HG02642 (cell line): ENCODE measurements around the gene PTPA.

ENCODE experiments used
- ATAC-seq: cut with Tn5 transposase; IDR thresholded peaks from one replicate; pipeline ENCODE4 v1.9.1; 2021; ENCODE audit warnings: mild to moderate bottlenecking; ENCODE audit not compliant: unreplicated experiment, poor library complexity

PTPA gene

GRCh38 chr9:129110740-129111527 is at the start of gene PTPA, which contains the start of gene CRAT:
Gene PTPA, plus strand, starts transcription at chr9:129111415. Its CDS starts 186 bp downstream, at chr9:129111601.
Gene CRAT, minus strand, starts transcription at chr9:129110793. Its CDS starts 284 bp downstream, at chr9:129110509.
- peak; percentile 80 for ATAC-seq

DNA sequence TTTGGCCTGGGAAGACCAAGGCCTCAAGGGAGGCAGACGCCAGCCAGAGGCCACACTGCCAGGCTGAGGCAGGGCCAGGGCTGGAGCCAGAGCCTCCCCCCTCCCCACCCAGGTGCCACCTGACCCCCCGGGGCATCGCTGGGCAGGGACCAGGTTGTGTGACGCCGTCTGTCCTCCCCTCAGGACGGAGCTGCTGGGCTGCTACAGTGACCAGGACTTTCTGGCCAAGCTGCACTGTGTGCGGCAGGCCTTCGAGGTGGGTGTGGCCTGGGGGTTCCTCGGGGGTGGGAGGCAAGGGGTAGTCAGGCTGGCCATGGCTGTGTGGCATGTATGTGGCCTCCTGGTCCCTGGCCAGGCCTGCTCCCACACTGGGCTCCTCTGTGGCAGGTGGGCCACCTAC is 48.2 kb upstream of the PTPA start:
- ATAC-seq, result no peak

- no peak for ATAC-seq
Measured at GRCh38 chr9:129064499-129064908, 46.7 kb upstream of the PTPA start.

GRCh38 chr9:129068110-129068509 is 43.1 kb upstream of the PTPA start:
- no peak for ATAC-seq

GRCh38 chr9:129068990-129069861 is 42.0 kb upstream of the PTPA start:
- peak; percentile 64 for ATAC-seq

DNA sequence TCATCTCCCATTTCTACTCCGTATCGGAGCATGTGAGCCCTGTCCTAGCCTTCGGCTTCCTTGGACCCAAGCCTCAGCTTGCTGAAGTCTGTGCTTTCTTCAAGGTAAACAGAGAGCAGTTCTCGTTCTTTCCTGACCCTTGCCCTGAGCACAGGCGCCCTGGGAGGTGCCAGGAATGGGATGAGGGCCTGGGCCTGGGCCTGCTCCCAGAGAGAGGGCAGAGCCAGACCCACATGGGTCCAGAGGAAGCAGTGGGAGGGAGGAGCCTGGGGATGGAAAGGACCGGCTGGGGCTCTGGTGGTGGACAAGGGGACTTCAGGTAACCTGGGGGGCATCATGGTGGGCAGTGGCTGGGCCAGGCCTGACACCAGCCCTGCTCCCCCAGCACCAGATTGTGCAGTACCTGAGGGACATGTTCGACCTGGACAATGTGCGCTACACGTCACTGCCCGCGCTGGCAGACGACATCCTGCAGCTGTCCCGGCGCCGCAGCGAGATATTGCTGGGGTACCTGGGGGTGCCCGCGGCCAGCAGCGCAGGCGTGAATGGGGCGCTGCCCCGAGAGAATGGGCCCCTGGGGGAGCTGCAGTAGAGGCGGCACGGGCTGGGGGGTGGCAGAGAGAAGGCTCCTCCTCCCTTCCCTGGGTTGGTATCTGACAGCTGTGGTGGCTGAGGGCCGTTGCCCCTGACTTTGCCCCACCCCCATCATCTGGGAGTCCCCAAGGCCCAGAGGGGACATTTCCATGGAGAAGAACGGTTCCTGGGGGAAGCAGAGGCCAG is 41.2 kb upstream of the PTPA start:
- no peak for ATAC-seq

DNA sequence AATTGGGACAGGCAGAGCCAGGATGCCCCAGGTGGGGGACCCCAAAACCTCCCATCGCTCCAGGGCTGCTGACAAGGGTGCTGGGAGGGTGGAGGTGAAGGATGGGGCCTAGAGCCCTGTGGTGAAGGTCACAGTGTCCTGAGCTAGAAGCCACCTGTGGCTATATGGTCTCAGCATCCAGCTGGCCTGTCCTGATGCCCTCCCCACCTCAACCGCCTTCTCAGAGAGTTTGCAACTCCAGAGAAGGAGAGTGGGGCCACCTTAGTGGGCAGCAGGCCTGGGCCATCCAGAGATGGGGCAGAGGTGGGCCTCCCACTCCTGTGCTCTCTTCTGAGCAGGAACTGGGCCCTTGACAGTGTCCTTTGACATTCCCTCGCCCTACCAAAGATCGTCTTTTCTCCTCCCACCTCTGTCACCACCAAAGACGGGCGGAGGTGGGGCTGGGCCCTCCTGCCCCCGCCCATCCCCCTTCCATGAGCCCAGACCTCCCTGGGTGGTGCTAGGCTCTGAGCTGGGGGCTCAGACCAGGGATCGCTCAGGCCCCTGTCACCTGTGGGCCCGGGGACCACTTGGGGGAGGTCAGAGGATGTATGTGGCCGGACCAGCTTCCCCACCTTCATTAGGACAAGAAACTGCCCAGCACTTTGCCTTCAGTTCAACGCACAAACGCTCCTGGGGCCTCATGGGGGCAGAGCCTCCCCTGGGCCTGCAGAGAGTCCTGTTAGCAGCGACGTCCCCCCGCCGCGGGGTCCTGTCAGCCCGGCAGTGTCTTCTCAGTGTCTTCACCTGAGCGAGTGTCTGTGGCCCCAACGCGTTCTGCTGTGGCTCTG is 40.3 kb upstream of the PTPA start:
- ATAC-seq, result no peak

GRCh38 chr9:129071526-129072126 is 39.6 kb upstream of the PTPA start:
- ATAC-seq, result no peak

DNA sequence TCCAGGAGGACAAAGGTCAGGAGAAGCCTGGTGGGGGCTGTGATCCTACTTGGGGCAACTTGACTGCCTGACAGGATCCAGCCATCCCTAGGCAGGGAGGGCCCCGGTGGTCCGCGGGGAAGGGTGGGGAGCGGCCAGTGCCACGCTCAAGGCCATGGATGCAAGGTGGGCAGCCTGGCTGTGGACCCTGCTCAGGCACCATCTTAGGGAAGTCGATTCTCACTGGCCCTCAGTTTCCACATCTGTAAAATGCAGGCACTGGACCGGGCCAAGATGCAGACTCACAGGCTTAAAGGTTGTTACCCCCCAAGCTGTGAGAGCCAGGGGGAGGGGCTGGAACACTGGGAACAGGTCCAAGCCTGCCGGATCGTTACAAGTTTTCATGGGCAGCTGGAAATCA is 39.0 kb upstream of the PTPA start:
- ATAC-seq, result no peak

DNA sequence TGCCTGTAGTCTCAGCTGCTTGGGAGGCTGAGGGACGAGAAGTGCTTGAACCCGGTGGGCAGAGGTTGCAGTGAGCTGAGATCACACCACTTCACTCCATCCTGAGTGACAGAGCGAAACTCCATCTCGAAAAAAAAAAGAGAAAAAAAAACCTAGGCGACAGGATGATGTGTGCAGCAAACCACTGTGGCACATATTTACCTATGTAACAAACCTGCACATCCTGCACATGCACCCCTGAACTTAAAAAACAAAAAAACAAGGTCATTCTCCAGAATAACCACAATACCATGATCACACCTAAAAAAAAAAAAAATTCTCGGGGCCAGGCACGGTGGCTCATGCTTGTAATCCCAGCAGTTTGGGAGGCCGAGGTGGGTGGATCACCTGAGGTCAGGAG is 37.8 kb upstream of the PTPA start:
- no peak for ATAC-seq

DNA sequence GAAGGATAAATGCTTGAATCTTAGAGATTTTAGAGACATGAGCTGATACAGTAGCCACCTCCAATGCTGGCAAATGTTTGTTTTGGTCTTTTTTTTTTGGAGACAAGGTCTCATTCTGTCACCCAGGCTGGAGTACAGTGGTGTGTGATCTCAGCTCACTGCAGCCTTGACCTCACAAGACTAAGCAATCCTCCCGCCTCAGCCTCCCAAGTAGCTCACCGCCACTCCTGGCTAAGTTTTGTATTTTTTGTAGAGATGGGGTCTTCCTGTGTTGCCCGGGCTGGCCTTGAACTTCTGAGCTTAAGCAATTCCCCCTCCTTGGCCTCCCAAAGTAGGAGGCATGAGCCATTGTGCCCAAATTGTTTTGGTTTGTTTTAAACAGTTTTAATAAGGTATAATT is 37.1 kb upstream of the PTPA start:
- no peak for ATAC-seq

DNA sequence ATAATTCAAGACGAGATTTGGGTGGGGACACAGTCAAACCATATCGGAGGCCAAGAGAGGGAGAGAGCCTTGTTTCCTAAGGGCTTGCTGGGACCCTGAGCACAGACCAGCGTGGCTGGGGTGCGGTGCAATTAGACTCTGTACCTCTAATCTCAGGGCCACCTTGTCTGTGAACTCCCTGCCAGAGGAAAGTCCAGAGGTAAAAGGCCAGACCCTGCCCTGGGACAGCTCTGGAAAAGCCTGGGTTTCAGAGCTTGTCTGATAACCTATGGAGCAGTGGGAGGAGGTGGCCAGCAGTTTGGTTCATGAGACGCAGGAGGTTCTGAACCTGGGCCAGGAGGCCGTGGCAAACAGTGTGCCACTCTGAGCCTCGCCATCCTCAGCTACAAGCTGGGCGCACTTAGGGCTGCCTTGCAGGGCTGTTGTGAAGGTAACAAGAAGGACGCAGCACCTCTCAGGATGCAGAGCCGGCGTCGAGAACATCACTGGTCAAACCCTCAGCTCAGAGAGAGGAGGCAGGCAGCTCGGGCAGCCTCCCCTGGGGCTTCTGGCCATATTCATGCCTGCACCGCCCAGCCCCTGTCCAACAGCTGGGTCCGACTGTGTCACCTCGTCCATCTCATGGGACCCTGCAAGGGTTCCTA is 35.1 kb upstream of the PTPA start:
- ATAC-seq, result no peak

DNA sequence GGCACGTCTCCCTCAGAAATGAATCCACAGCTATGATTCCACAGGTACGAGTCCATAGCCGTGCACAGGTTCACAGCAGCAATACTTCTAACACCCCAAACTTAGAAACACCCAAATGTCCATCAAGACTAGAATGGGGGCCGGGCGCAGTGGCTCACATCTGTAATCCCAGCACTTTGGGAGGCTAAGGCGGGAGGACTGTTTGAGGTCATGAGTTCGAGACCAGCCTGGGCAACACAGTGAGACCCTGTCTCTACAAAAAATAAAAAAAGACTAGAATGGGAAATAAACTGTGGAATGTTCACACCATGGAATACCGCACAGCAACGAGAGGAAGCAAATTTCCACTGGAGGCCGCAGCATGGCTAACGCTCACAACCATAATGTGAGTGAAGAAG is 34.6 kb upstream of the PTPA start:
- ATAC-seq, result no peak

- no peak for ATAC-seq
Measured at GRCh38 chr9:129077236-129077635, 34.0 kb upstream of the PTPA start.

- ATAC-seq, result no peak
Measured at GRCh38 chr9:129078691-129079503, 32.3 kb upstream of the PTPA start.

DNA sequence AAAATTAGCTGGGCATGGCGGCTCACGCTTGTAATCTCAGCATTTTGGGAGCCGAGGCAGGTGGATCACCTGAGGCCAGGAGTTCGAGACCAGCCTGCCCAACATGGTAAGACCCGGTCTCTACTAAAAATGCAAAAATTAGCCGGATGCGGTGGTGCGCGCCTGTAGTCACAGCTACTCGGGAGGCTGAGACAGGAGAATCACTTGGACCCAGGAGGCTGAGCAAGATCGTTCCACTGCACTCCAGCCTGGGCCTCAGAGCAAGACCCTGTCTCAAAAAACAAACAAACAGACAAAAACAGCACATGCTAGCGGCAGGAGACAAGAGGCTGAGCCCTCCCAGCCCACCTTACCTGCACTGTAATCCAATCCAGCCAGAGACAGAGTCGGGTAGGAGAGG is 31.4 kb upstream of the PTPA start:
- no peak for ATAC-seq

- no peak for ATAC-seq
Measured at GRCh38 chr9:129080298-129080600, 31.0 kb upstream of the PTPA start.
